ENCODE results near the gene DPP10. TPM values are rescaled to one million over a fixed set of nuclear protein-coding genes. Genes with fewer than 3 reads are reported as not detected.
"Not testable (repeated sequence)": the region's sequence is repeated elsewhere in the genome, so short reads cannot be mapped to it uniquely, and the experiment has no call there.

Gene DPP10
- polyA plus RNA-seq, 1 donor: 0.15 TPM

DNA sequence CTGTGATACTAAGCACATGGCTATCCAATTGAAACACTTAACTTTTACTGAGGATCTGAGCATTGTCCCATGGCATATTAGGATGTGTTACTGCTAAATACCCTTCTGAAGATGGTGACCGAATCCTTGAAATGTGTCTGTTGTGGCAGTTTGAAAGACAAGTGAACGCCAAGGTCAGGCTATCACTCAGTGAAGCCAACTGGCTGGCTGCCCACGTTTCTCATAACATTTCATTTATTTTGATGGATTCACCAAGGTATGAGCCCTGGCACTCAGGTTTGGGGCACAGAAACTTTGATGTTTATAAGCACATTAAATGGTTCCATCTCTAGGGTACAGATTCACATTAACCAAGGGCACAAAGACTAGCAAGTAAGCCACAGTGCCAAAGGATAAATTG is 850.3 kb downstream of the DPP10 start:
- DNase-seq: no peak

DNA sequence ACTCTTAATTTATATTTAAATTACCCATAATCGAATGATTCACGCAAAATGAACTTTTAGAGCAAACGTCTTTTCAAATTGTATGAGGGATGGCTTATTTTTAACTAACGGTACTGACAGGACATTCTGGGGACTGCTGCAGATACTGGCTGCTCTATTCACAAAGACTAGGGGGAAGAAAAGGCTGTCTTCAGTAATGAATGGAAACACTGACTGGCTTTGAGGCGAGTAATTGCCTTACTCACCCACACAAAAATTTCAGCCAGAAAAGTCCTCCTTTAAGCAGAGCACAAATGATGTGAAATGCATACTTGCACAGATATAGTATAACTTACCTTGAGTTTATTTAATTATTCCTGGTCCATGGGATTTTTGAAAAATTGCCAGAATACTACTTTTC is 852.6 kb downstream of the DPP10 start:
- no peak for DNase-seq

DNA sequence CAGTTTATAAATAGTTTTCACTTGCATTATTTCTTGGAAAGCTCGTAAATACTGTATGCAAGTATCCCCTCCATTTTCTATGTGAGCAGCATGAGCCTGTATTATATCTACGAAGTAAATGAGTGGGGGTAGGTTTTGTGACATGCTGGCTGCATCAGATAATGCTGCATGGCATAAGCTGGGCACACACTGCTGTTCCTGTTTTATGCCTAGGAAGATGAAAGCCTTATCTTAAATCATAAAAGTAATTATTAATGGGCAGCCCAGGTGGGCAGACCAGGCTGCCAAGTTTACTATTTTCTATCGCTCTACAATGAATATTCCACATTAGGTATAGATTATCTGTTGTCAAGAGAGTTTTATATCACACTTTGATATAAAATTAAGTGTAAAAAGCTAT is 854.6 kb downstream of the DPP10 start:
- no peak for DNase-seq

DNA sequence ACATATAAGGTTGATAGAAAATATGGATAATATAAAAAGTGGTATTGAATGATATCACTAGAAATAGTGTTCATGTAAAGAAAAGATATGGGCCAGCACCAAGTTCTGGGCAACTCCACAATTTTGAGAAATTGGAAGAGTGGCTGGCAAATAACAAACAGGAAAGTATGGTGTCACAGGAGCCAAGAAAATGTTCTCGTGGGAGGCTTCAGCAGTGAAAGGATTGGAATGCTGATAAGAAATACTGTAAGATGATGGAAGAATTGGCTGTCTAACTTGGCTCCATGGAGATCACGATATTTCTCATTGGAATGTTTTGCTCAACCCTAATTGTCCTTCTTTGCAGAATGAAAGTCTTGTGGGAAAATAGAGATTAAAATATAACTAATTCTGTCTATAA is 856.8 kb downstream of the DPP10 start:
- no peak for DNase-seq

DNA sequence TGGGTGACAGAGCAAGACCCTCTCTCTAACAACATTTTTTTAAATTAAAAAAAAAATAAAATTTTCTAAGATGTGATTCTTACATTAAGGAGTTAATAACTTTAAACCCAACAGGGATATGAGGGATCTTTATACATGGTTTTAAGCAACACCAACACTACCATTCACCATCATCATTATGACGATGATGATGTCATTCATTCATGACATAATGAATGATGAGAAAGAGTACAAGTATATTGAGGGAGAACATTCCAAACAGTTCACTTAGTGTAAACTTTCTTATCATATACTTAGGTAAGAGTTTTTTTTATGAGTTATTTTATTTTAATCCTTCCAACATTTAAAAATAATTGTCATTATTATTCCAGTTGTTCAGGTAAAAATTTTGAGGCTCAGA is 863.3 kb downstream of the DPP10 start:
- no peak for DNase-seq

DNA sequence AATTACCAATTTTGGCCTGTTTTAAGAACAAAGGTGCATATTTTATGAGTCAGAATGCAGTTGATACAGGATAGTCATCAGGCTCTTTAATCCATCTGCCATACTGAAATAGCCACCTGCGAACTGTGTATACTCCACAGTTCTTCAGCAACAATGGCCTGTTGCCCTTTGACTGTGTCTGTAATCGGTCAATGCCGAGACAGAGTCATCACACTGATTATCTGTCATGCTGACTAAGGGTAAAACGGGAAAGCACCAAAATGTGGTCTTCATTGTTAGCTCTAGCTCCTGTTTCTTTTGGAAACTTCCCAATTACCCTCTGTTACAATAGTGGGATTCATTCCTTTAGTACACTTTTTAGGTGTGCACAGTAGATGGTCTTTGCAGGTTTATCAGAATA is 871.7 kb downstream of the DPP10 start:
- DNase-seq: no peak

DNA sequence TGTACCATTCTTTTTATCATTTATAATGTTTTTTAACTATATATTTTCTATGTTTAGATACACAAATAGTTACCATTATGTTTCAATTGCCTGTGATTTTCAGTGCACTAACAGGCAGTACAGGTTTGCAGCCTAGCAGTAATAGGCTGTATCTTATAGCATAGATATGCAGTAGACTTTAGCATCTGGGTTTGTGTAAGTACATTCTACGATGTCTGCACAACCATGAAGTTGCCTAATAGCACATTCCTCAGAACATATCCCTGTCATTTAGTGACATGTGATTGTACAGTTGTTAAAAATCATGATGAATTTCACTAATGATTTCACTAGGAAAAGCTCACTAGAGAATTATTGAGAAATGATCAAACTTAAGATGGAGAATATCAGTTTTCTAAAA is 884.6 kb downstream of the DPP10 start:
- no peak for DNase-seq

DNA sequence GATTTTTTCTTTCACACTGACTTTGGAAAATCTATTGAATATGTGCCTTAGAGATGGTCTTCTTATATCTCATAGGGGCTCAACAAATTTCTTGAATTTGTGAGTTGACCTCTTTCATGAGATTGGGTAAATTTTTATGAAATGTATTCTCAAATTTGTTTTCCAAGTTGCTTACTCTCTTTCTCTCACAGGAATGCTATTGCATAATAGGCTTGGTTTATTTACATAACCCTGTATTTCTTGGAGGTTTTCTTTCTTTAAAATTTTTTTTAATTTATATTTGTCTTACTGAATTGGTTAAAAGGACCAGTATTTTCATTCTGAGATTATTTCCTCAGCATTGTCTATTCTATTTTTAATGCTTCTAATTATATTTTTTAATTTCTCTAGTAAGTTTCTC is 917.1 kb downstream of the DPP10 start:
- no peak for DNase-seq

DNA sequence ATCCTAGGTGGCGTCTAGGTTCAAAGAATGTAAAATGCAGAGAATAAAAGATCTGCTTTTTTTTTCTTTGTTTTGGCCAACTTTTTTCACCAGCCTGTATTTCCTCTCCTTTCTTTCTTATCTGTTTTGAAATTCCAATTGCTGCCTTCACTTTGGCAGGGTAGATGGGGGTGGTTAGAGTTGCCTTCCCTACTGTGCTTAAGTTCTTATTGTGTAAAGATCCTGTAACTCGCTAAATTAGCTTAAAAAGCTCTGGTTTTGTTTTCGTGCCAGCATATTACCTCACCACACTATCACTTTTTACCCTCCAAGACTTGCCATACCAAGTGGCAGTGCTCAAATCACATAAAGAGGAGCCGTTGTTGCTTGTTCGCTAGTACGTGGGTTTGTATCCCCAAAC is 921.7 kb downstream of the DPP10 start:
- no peak for DNase-seq

DNA sequence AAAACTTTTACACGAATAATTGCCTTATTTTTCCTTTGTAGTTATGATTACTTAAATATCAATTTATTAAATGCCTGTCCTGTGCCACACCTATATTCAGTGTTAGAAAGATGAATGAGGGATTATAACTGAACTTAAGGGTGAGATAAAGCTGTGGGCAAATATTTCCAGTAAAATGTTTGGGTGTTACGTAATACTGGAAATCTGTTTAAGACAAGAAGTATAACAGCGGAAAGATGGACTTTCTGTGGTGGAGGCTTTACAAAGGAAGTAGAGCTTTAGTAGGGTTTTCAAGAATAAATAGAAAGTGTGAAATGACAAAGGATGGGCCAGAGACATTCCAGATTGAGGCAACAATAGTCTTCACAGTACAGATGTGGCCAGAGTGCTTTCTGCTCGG is 927.0 kb downstream of the DPP10 start:
- DNase-seq: no peak

DNA sequence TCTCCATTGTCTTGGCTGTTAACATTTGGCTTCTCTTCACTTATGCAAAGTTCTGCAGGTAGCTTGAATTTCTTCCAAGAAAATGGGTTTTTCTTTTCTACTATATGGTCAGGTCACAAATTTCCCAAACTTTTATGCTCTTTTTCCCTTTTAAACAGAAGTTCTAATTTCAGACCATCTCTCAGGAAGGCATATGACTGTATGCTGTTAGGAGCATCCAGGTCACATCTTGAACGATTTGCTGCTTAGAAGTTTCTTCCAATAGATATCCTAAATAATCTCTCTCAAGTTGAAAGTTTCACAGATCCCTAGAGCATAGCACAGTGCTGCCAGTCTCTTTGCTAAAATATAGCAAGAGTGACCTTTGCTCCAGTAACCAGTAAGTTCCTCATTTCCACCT is 932.5 kb downstream of the DPP10 start:
- no peak for DNase-seq

DNA sequence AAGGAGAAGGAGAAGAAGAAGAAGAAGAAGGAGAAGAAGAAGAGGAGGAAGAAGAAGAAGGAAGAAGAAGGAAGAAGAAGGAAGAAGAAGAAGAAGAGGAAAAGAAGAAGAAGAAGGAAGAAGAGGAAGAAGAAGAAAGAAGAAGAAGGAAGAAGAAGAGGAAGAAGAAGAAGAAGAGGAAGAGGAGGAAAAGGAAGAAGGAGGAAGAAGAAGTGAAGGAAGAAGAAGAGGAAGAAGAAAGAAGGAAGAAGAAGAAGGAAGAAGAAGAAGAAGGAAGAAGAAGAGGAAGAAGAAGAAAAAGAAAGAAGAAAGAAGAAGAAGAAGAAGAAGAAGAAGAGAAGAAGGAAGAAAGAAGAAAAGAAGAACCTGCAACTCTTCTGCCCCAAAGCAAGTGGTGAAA is 942.0 kb downstream of the DPP10 start:
- DNase-seq: no peak

DNA sequence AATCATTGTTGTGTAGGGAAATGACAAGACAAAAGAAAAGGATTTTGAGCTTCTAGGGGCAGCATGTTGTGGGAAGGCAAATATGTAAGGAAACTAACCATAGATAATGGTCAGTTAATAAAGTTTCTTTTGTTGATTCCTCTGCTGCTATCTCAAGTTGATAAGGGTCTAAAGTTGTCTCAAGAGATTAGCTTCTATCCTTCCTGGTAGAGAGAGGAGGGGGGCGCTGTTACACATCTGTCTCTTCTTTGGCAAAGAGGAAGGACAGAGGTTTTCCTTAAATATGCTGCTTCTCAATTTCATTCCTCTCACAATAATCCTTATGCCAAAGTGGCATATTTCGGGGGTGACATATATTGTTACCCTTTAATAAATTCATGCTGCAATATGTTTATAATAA is 944.0 kb downstream of the DPP10 start:
- no peak for DNase-seq

DNA sequence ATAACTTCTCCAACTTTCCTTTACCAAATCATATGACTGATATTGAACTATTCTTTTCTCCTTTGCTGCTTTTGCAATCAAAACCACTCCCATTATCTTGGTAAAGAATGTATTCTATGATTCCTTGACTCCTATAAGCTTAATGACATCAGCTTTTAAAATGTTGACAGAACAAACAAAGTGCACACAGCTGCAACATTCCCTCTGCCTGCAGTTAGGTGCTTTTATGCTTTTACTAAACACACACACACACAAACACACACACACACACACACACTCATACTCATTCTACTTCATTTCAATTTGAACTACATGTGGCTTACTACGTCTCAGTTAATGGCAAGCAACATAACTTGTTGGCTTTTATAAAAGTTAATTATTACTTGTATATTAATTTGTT is 946.6 kb downstream of the DPP10 start:
- DNase-seq: no peak

DNA sequence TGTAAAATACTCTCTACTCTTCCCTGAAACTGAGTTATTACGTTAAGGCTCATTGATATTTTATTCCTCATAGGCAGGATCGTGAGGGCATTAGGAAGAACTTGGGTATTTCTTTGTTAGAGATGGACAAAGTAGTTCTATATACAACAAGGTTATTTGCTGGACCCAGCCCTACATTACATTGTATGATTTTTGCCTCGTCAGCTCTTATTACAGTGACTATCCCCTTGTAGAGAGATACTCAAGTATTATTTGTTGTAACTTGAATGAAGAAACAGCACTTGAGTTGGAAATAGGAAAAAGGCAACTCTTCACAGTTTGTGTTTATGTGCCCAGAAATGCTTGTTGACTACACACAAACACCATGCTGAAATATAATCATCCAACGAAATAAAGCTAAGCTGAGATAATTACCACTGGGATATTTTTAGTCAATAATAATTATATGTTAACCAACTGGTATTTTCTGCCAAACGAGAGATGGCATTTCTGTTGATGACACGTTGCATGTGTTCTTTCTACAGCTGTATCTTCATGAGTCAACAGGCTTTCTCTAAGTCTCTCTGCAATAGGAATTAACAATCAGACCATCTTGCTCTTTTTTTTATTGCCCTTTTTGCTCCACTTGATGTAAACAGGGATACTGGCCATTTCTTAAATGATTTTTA is 947.6 kb downstream of the DPP10 start:
- no peak for DNase-seq

DNA sequence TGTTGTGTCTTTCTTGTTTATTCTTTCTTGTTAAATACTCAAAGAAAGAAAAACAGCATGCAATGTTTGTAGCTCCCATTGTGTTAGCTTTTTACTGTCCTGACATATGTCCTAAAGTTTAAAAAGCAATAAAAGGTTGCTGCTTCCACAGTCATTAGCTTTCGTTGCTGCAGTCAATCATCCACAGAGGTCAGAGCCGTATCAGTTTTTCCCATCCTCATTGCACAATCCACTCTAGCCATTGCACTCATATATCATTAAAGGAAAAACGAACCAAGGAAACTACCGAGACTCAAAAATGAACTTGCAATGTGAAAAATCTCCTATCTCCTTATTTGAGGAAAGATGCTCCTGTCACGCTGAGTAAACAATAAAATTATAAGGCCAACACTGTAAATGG is 954.1 kb downstream of the DPP10 start:
- no peak for DNase-seq

DNA sequence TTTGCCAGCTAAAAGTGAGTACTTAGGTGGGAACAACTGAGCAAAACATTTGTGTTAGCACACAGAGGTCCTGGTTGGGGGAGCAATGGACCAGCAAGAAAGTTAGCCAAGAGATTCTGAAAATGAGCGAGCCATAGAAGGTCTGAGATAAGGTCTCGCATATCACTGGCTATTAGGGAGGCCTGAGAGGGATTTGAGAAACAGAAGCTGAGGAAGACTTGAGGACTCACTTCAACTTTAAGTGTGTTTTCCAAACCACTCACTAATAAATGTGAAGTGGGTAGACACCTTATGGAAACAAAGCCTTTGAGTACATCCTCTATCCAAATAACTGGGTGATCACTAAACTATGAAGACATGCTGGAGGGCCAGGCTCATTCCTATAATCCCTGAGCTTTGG is 958.5 kb downstream of the DPP10 start:
- DNase-seq: no peak

DNA sequence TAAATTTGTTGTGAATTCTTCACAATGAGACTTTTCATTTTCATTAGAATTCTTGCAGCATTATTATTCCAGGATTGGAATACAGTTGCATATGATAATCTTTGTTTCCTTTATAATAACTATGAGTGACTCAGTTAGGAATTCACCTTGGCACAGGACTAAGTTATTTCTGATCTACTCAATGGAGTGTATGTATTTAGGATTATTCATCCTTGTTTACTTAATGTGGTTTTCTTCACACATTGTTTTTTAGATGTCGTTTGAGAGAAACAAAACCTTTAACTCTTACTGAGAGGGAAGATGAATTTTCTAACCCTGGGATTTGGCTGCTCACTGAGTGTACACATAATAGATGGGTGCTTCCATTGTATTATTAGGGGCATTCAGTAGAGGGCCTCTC is 970.1 kb downstream of the DPP10 start:
- no peak for DNase-seq

DNA sequence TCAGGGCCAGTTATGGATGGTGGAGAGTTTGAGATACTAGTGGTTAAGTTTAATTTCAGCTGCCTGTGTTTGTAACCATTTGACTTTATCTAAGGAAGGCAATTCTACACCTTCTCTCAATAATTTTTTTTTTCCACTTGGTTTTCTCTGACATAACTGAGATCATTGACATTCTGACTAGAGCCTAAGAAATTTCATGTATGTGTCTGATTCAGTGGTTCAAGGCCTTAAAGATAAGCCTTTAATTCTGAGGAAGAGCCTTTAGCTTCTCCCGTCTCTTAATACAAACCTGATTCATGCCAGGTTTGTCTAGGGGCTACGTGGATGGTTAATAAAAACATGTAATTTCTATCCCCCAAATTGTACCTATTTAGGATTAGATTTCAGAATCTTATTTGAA is 971.4 kb downstream of the DPP10 start:
- DNase-seq: no peak

DNA sequence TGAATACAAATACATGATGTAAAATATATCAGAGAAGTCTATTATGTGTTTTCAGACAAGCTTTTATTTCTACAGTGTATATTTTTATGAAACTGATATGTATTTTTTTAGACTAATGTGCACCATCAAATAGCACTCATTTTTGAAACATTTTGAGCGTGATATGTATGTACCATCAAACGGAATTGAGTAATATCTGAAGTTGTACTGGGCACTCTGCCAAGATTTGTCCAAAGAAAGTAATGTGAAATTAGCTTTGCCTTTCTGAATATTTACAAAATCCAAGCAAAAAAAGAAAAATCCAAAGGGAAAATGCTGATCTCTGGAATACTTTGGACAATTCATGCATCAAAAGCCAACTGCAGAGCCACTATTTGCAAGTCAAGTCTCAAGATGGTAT is 972.0 kb downstream of the DPP10 start:
- no peak for DNase-seq

DNA sequence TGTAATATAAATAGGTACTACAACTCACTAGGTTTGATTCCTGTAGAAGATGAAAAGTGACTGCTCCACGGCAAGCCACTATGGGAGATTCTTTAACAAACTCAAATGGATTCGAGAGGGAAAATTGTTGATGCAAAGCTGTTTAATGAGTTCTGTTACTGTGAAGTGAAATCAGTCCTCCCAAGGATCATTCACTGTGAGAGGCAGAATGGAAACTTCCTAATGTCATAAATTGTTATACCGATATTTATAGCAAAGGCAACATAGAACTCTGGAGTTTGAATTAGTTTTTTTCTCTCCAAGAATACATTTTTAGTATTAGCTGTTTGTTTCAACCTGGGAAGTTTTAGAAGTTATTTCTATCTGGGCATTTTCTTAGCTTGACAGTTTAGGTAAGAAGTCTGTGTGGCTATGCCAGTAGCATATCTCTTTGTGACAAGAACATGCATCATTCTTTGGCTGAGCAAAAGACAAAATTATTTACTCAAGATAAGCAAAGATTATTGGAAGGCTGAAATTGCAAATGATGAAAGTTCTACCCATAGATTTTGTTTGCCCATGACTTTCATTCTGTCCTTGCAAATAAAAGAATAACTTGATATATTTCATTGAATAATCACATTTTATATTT is 979.7 kb downstream of the DPP10 start:
- DNase-seq: no peak

DNA sequence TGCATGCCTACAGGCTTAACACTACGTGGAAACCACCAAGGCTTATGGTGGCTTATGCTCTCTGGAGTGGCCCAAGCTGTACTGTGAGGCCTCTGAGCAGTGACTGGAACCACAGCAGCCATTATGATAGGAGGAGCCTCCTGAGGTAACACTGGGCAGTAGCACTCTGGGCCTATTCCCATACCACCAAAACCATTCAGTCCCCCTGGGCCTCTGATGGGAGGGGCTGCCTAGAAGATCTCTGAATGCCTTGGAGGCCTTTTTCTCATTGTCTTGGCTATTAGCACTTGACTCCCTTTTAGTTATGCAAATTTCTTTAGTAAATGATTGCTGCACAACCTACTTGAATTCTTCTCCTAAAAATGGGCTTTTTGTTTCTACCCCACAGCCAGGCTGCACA is 985.0 kb downstream of the DPP10 start:
- DNase-seq: no peak

DNA sequence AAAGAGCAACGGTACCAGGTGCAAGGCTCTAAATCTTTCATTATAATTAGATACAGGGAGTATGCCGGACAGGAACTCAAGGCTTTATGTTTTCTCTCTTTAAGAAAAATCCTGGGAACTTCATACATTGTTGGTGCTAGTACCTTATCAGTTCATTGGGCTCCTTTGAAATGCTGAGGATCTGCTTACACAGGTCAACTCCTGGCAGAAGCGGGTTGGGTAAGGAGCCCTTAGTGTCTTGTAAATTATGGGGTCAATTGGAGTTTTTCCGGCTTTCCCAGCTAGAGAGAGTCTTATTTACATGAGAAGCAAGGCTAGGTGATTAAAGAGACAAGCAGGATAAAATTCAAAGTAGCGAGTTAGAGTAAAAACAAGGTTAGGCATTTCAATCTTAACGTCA is 998.3 kb downstream of the DPP10 start:
- not testable (repeated sequence) for DNase-seq

DNA sequence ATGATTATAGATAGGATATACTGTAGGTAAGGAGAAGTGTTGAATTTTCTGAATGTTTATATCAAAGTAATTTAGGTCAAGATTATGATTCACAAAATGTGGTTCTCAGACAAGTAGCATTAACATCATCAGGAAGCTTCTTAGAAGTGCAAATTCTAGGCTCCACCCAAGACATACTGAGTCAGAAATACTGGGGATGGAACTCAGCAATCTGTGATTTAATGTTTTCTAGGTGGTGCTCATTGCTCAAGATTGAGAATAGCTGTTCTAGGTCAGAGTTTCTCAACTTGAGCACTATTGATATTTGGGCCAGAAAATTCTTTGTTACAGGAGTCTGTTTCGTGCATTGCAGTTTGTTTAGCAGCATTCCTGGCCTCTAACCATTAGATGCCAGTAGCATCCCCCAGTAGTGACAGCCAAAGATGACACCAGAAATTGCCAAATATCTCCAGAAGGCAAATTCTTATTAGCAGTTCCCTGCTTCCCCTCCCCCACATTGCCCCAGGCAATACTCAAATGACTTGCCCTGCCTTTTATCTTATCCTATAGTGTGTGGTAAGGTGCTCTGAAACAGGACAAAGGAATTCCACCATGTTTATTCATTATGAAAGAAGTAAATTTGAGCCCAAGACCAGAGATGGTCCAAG is 1001.2 kb downstream of the DPP10 start:
- DNase-seq: no peak
